Dendritic cell treated with granulocyte-macrophage colony-stimulating factor and Interleukin-4, amounts not matched to agents 40 ng/mL and 50 ng/mL, for 4 days (primary cell): ENCODE measurements around the gene PHACTR1.
"Not testable (repeated sequence)": the region's sequence is repeated elsewhere in the genome, so short reads cannot be mapped to it uniquely, and the experiment has no call there.

Experiments
- H3K27ac Mint-ChIP-seq: one replicate; pipeline ENCODE4 v1.8.0; 2022; ENCODE audit warnings: mild to moderate bottlenecking, mixed read lengths
- H3K27me3 Mint-ChIP-seq: one replicate; pipeline ENCODE4 v1.8.0; 2022; ENCODE audit warnings: mild to moderate bottlenecking, mixed read lengths
- H3K36me3 Mint-ChIP-seq: one replicate; pipeline ENCODE4 v1.8.0; 2022; ENCODE audit warnings: low read depth, mixed read lengths
- H3K4me1 Mint-ChIP-seq: one replicate; pipeline ENCODE4 v1.8.0; 2022; ENCODE audit warnings: low read depth, mixed read lengths
- H3K4me3 Mint-ChIP-seq: one replicate; pipeline ENCODE4 v1.8.0; 2022; ENCODE audit warnings: mild to moderate bottlenecking, moderate library complexity, mixed read lengths
- H3K9me3 Mint-ChIP-seq: one replicate; pipeline ENCODE4 v1.8.0; 2022; ENCODE audit warnings: mixed read lengths
- intact Hi-C: fragments of 100-400 bp; cut with micrococcal nuclease; formaldehyde crosslinking; loops from one replicate; pipeline ENCODE4 v1.15.0; 2022

The PHACTR1 gene

GRCh38 chr6:13112921-13113320 is 396.4 kb downstream of the PHACTR1 start:
- Mint-ChIP-seq H3K4me3 (no peak overlapping the region), H3K36me3 (no peaks in the 10 kb centered on the region), H3K9me3 (peaks cover 14% of the 10 kb centered on the region), H3K4me1 (no peaks in the 10 kb centered on the region), H3K27me3 (peaks cover 3% of the 10 kb centered on the region), H3K27ac (no peak overlapping the region)
- intact Hi-C loops, result no loop called here

- H3K9me3 Mint-ChIP-seq, result peaks cover 14% of the 10 kb centered on the region
Observed at GRCh38 chr6:13113376-13113775, 396.8 kb downstream of the PHACTR1 start.

DNA sequence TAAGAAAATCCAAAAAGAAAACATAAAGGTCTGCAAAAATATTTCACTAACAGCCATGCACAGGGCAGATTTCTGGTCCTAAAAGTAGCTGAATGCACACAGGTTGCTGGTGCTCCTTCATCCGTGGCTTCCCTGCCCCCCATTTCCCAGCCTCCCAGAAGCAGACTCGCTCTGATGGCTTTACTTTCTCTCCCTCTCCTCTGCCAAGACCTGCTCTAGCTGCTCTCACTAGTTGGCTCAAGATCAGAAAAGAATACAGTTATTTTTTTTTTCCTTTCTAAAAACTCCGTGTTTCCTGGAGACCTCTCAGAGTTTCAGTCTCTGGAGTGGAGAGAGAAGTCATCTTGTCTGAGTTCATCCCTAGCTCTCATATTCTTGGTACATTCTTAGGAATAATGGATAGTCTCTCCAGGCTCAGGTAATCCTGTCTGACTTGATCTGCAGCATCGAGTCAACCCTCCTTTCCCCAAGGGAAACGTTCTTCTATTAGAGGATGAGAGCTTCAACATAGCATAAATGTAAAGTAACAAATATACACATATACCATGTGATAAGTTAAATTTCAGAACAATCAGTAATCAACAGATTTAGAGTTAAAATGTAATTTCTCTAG is 397.5 kb downstream of the PHACTR1 start:
- no peaks in the 10 kb centered on the region for H3K4me1 Mint-ChIP-seq
- intact Hi-C loops, result no loop called here
- peaks cover 3% of the 10 kb centered on the region for H3K27me3 Mint-ChIP-seq
- no peaks in the 10 kb centered on the region for H3K36me3 Mint-ChIP-seq
- H3K4me3 Mint-ChIP-seq, result no peak overlapping the region
- H3K27ac Mint-ChIP-seq, result no peak overlapping the region
- H3K9me3 Mint-ChIP-seq, result peaks cover 14% of the 10 kb centered on the region

More at GRCh38 chr6:13113376-13113775, 396.8 kb downstream of the PHACTR1 start:
- intact Hi-C loops, result no loop called here
- Mint-ChIP-seq H3K27ac (no peak overlapping the region), H3K27me3 (peaks cover 3% of the 10 kb centered on the region), H3K36me3 (no peaks in the 10 kb centered on the region), H3K4me1 (no peaks in the 10 kb centered on the region), H3K4me3 (no peak overlapping the region)

GRCh38 chr6:13116155-13116554 is 399.6 kb downstream of the PHACTR1 start:
- Mint-ChIP-seq H3K4me1 (no peaks in the 10 kb centered on the region), H3K27me3 (peaks cover 4% of the 10 kb centered on the region), H3K36me3 (no peaks in the 10 kb centered on the region), H3K27ac (no peak overlapping the region), H3K9me3 (no peaks in the 10 kb centered on the region), H3K4me3 (no peak overlapping the region)
- intact Hi-C loops, result no loop called here

DNA sequence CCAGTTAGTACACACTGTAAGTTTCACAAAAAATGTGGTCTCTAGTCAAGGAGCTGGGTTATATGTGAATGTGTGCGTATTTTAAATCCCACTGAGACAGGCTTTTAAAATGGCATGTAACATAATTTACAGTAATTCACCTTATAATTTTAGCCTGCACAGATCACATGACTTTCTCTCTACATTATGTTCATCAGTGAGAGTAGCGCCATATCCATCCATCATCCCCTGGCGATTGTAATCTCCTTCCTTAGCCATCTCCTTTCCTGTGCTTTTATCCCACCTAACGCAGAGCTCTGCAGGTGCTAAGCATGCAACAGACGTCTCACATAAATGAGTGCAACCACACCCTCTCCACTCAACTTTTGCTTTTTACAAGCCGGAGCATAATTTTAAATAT is 401.0 kb downstream of the PHACTR1 start:
- Mint-ChIP-seq H3K4me1 (no peaks in the 10 kb centered on the region), H3K9me3 (no peaks in the 10 kb centered on the region), H3K27me3 (peaks cover 4% of the 10 kb centered on the region), H3K4me3 (no peak overlapping the region), H3K36me3 (no peaks in the 10 kb centered on the region), H3K27ac (no peak overlapping the region)
- intact Hi-C loops, result no loop called here

GRCh38 chr6:13119549-13119948 is 403.0 kb downstream of the PHACTR1 start:
- intact Hi-C loops, result no loop called here
- Mint-ChIP-seq H3K4me3 (no peak overlapping the region), H3K27ac (no peak overlapping the region), H3K4me1 (peaks cover 8% of the 10 kb centered on the region), H3K9me3 (no peaks in the 10 kb centered on the region), H3K27me3 (peaks cover 4% of the 10 kb centered on the region), H3K36me3 (no peaks in the 10 kb centered on the region)

GRCh38 chr6:13120483-13121482 is 404.2 kb downstream of the PHACTR1 start:
- H3K27ac Mint-ChIP-seq, result no peak overlapping the region
- peaks cover 1% of the 10 kb centered on the region for H3K27me3 Mint-ChIP-seq
- H3K9me3 Mint-ChIP-seq, result no peaks in the 10 kb centered on the region
- H3K4me3 Mint-ChIP-seq, result no peak overlapping the region
- intact Hi-C loops, result no loop called here
- no peaks in the 10 kb centered on the region for H3K36me3 Mint-ChIP-seq
- peaks cover 8% of the 10 kb centered on the region for H3K4me1 Mint-ChIP-seq

GRCh38 chr6:13124131-13124530 is 407.6 kb downstream of the PHACTR1 start:
- intact Hi-C loops, result no loop called here
- peaks cover 1% of the 10 kb centered on the region for H3K27me3 Mint-ChIP-seq
- no peaks in the 10 kb centered on the region for H3K36me3 Mint-ChIP-seq
- no peak overlapping the region for H3K4me3 Mint-ChIP-seq
- peaks cover 8% of the 10 kb centered on the region for H3K4me1 Mint-ChIP-seq
- H3K27ac Mint-ChIP-seq, result no peak overlapping the region
- H3K9me3 Mint-ChIP-seq, result peaks cover 18% of the 10 kb centered on the region

DNA sequence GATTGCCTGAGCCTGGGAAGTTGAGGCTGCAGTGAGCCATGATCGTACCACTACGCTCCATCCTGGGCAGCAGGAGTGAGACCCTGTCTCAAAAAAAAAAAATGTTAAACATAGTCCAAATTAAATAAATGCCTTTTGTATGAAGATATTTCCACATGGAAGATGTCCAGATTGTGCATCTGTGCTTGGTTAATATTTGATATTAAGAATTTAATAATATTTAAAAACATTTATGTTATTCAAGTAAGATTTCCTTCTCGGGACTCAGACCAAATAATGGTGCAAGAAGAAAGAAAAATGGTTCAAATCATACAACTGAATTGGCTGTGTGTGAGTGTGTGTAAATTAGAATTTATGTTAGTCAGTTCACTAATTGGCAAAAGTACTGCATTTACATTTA is 409.3 kb downstream of the PHACTR1 start:
- Mint-ChIP-seq H3K4me3 (no peak overlapping the region), H3K27ac (no peak overlapping the region), H3K4me1 (peaks cover 8% of the 10 kb centered on the region), H3K27me3 (peaks cover 1% of the 10 kb centered on the region), H3K9me3 (peaks cover 18% of the 10 kb centered on the region), H3K36me3 (no peaks in the 10 kb centered on the region)
- intact Hi-C loops, result no loop called here

GRCh38 chr6:13131935-13132661 is 415.5 kb downstream of the PHACTR1 start:
- Mint-ChIP-seq H3K4me1 (no peaks in the 10 kb centered on the region), H3K4me3 (no peak overlapping the region), H3K27ac (no peak overlapping the region), H3K27me3 (no peaks in the 10 kb centered on the region), H3K9me3 (peaks cover 11% of the 10 kb centered on the region), H3K36me3 (peaks cover 5% of the 10 kb centered on the region)
- intact Hi-C loops, result no loop called here

DNA sequence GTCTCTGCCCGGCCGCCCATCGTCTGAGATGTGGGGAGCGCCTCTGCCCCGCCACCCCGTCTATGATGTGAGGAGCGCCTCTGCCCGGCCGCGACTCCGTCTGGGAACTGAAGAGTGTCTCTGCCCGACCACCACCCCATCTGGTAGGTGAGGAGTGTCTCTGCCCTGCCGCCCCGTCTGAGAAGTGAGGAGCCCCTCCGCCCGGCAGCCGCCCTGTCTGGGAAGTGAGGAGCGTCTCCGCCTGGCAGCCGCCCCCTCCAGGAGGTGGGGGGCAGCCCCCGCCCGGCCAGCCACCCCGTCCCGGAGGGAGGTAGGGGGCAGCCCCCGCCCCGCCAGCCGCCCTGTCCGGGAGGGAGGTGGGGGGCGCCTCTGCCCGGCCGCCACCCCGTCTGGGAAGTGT is 417.3 kb downstream of the PHACTR1 start:
- H3K27me3 Mint-ChIP-seq, H3K27ac Mint-ChIP-seq, H3K9me3 Mint-ChIP-seq, H3K4me1 Mint-ChIP-seq, H3K4me3 Mint-ChIP-seq, H3K36me3 Mint-ChIP-seq, intact Hi-C loops: not testable (repeated sequence)

- Mint-ChIP-seq H3K27me3 (no peaks in the 10 kb centered on the region), H3K9me3 (no peaks in the 10 kb centered on the region), H3K27ac (no peak overlapping the region), H3K4me3 (no peak overlapping the region), H3K36me3 (peaks cover 5% of the 10 kb centered on the region), H3K4me1 (peaks cover 5% of the 10 kb centered on the region)
- intact Hi-C loops, result no loop called here
Observed at GRCh38 chr6:13135152-13135551, 418.6 kb downstream of the PHACTR1 start.

DNA sequence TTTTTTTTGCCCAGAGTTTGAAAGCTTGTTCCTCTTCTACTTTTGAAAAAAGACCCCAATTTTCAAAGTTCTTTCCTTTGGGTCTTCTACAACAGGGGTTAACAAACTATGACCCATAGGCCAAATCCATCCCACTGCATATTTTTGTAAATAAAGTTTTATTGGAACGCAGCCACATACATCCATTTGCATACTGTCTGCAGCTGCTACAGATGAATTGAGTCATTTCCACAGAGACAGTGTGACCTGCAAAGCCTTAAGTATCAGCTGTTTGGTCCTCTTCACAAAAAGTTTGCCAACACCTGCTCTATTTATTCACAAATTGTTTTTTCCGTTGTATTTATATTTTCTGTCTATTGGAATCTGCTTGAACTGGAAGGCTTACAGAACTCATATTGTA is 422.6 kb downstream of the PHACTR1 start:
- Mint-ChIP-seq H3K9me3 (no peaks in the 10 kb centered on the region), H3K4me3 (no peak overlapping the region), H3K4me1 (peaks cover 16% of the 10 kb centered on the region), H3K27me3 (peaks cover 1% of the 10 kb centered on the region), H3K36me3 (no peaks in the 10 kb centered on the region), H3K27ac (no peak overlapping the region)
- intact Hi-C loops, result no loop called here

DNA sequence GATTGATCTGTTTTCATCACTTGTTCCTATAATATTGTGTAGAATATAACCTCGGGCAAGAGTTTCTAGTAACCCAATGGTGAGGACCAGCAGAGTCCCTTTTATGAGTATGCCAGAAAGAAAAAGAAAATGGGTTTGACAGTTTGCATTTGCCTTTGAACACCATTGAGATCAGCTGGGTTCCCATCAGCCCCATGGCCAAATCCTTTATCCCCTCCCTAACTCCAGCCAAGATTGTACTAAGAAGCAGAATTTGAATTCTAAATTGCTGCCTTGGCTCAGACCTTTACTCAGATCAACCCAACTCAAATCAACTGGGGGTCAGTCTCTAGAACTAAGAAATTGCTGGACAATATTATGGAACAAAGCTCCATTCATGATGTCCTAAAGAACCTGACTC is 424.4 kb downstream of the PHACTR1 start:
- Mint-ChIP-seq H3K4me3 (no peak overlapping the region), H3K9me3 (no peaks in the 10 kb centered on the region), H3K27ac (no peak overlapping the region), H3K36me3 (no peaks in the 10 kb centered on the region), H3K27me3 (peaks cover 1% of the 10 kb centered on the region), H3K4me1 (peaks cover 16% of the 10 kb centered on the region)
- intact Hi-C loops, result no loop called here
